NT2/D1 (cell line): ENCODE measurements around the gene LAMB1.

Source experiments
- DNase-seq: peaks from one replicate; pipeline ENCODE4 v3.0.0-alpha.2; 2011; ENCODE audit warnings: low read depth, low spot score
- H3K27me3 ChIP-seq: 2 replicates; pipeline ENCODE4 v1.6.0; 2011; ENCODE audit warnings: mild to moderate bottlenecking; ENCODE audit not compliant: insufficient read length, insufficient read depth
- H3K36me3 ChIP-seq: 2 replicates; pipeline ENCODE4 v1.6.1; 2011; ENCODE audit warnings: mild to moderate bottlenecking, low read length, mixed read lengths; ENCODE audit not compliant: insufficient read depth, insufficient read length
- H3K4me1 ChIP-seq: 2 replicates; pipeline ENCODE4 v1.5.1; 2011; ENCODE audit not compliant: insufficient read depth, insufficient read length
- H3K4me3 ChIP-seq: 2 replicates; pipeline ENCODE4 v1.5.1; 2011; ENCODE audit warnings: low read depth; ENCODE audit not compliant: insufficient read length
- H3K9ac ChIP-seq: 2 replicates; pipeline ENCODE4 v1.6.0; 2011; ENCODE audit warnings: low read depth; ENCODE audit not compliant: insufficient read length
- H3K9me3 ChIP-seq: 2 replicates; pipeline ENCODE4 v1.5.1; 2011; ENCODE audit warnings: mild to moderate bottlenecking, low read length; ENCODE audit not compliant: insufficient read depth
- SUZ12 ChIP-seq: IDR thresholded peaks from 2 replicates; pipeline ENCODE4 v1.6.1; 2011; ENCODE audit not compliant: insufficient read length, insufficient read depth; ENCODE audit errors: extremely low read depth
- YY1 ChIP-seq: IDR thresholded peaks from 2 replicates; pipeline ENCODE4 v1.6.1; 2011; ENCODE audit not compliant: insufficient read length, insufficient read depth
- ZNF274 ChIP-seq: IDR thresholded peaks from 2 replicates; pipeline ENCODE4 v1.6.1; 2011; ENCODE audit warnings: mild to moderate bottlenecking, low read depth, low read length

Gene LAMB1

GRCh38 chr7:107973861-107974260, 29.1 kb downstream of the LAMB1 start:
- Histone ChIP-seq H3K27me3 (no peaks in the 10 kb centered on the region), H3K9ac (no peak overlapping the region), H3K4me1 (no peaks in the 10 kb centered on the region), H3K36me3 (peaks cover 90% of the 10 kb centered on the region), H3K9me3 (no peaks in the 10 kb centered on the region), H3K4me3 (no peak overlapping the region)
- no peak for TF ChIP-seq ZNF274
- no peak for TF ChIP-seq YY1
- TF ChIP-seq SUZ12 = no peak
- no peak for DNase-seq

- Histone ChIP-seq H3K27me3 (no peaks in the 10 kb centered on the region), H3K9me3 (no peaks in the 10 kb centered on the region), H3K9ac (no peak overlapping the region), H3K4me1 (no peaks in the 10 kb centered on the region), H3K36me3 (peaks cover 86% of the 10 kb centered on the region), H3K4me3 (no peak overlapping the region)
- no peak for DNase-seq
- no peak for TF ChIP-seq YY1
- no peak for TF ChIP-seq ZNF274
- TF ChIP-seq SUZ12 = no peak
Observed at GRCh38 chr7:107972941-107973376, 30.0 kb downstream of the LAMB1 start.

DNA sequence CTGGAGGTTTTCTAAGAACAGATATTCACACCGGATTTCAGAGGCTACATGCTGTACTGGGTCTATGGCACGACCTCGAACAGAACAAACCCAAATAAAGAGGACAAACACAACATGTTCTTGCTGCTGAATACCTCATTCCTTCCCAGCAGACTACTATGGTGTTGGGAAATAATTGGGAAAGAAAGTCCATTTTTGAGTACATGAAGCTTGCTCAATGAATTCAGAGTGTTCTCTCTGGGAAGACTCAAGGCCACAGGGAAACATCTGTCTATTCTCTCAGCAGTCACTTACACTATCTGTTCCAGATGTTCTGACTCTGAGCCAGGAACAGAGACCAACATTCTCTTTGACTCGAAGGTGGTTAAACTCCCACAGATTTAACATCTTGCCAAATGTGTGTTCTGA, 30.9 kb downstream of the LAMB1 start:
- Histone ChIP-seq H3K36me3 (peaks cover 77% of the 10 kb centered on the region), H3K27me3 (no peaks in the 10 kb centered on the region), H3K9me3 (no peaks in the 10 kb centered on the region), H3K4me1 (no peaks in the 10 kb centered on the region), H3K4me3 (no peak overlapping the region), H3K9ac (no peak overlapping the region)
- TF ChIP-seq ZNF274 = no peak
- TF ChIP-seq SUZ12 = no peak
- no peak for TF ChIP-seq YY1
- no peak for DNase-seq

DNA sequence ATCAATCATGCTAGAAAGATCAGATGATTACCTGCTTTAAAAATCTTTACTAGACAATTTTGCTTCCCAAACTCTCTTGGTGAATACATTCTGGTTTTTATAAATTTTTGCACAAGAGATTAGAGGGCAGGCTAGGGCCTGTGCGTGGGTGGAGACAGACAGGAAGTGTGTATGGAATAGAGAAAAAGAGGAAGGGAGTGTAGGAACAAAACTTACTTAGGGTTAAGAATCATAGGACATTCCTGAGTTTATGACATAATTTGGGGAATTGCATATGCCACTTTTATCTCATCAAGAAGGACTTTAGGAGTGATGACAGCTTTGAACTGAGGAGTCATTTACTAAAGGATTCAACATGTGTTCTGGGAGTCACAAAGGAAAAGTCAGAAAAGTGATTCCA, 31.3 kb downstream of the LAMB1 start:
- Histone ChIP-seq H3K4me3 (no peak overlapping the region), H3K36me3 (peaks cover 72% of the 10 kb centered on the region), H3K27me3 (no peaks in the 10 kb centered on the region), H3K4me1 (no peaks in the 10 kb centered on the region), H3K9me3 (no peaks in the 10 kb centered on the region), H3K9ac (no peak overlapping the region)
- no peak for DNase-seq
- no peak for TF ChIP-seq YY1
- no peak for TF ChIP-seq ZNF274
- TF ChIP-seq SUZ12 = no peak

DNA sequence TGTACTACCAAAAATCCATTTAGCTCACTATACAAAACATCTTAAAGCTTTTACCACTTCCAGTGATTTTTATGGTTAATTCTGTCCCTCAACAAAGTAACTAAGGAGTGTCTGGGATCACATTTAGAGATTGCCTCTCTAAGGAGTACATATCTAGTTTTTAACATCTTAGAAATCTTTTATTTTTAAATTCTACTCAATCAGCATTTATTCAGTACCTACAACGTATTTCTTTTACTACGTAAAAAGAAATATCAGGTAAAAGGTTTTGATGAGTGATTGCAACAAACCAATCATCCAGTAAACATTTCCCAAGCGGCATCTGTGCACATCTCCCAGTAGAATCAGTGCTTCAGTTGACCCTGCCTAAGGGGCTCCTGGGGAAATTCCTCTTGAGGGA, 31.9 kb downstream of the LAMB1 start:
- H3K27me3 ChIP-seq = no peaks in the 10 kb centered on the region
- no peak overlapping the region for H3K4me3 ChIP-seq
- no peak overlapping the region for H3K9ac ChIP-seq
- H3K36me3 ChIP-seq = peaks cover 67% of the 10 kb centered on the region
- TF ChIP-seq SUZ12 (no peak), YY1 (no peak), ZNF274 (no peak)
- H3K9me3 ChIP-seq = no peaks in the 10 kb centered on the region
- no peak for DNase-seq
- H3K4me1 ChIP-seq = no peaks in the 10 kb centered on the region

GRCh38 chr7:107969856-107970255, 33.1 kb downstream of the LAMB1 start:
- Histone ChIP-seq H3K9me3 (no peaks in the 10 kb centered on the region), H3K4me1 (no peaks in the 10 kb centered on the region), H3K9ac (no peak overlapping the region), H3K36me3 (peaks cover 63% of the 10 kb centered on the region), H3K27me3 (no peaks in the 10 kb centered on the region), H3K4me3 (no peak overlapping the region)
- TF ChIP-seq ZNF274 (no peak), YY1 (no peak), SUZ12 (no peak)
- no peak for DNase-seq

DNA sequence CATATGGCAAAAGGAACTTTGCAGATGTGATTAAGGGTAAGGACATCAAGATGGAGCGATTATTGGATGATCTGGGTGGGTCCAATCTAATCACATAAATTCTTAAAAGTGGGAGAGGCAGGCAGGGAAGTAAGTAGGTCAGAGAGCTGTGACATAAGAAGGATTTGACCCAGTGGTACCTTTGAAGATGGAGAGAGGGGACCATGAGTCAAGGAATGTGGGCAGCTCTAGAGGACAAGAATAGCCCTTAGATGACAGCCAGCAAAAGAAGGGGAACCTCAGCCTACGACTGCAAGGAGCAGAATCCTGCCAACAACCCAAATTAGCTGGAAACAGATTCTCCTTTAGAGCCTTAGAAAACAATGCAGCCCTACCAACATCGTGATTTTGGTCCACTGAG, 34.5 kb downstream of the LAMB1 start:
- Histone ChIP-seq H3K36me3 (peaks cover 63% of the 10 kb centered on the region), H3K9ac (no peak overlapping the region), H3K4me1 (no peaks in the 10 kb centered on the region), H3K9me3 (no peaks in the 10 kb centered on the region), H3K27me3 (no peaks in the 10 kb centered on the region), H3K4me3 (no peak overlapping the region)
- TF ChIP-seq ZNF274 (no peak), YY1 (no peak), SUZ12 (no peak)
- DNase-seq = no peak

DNA sequence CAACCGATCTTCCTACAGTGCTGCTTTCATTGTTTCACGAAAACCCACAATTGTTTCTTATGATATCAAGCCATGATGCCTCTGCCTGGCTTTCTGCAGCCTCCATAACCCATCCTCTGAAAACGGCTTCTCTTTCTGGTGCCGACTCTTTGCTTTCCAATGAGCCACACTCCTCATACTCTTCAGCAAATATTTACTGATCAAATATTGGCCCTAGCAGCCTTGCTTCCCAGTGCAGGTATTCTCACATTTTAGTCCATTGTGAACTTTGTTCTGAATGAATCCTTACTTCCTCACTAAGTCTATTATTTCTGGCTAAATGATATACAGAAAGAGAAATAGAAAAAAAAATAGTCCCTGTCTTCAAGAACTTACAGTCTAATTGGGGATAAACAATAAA, 35.5 kb downstream of the LAMB1 start:
- H3K9ac ChIP-seq = no peak overlapping the region
- H3K9me3 ChIP-seq = no peaks in the 10 kb centered on the region
- DNase-seq = no peak
- no peaks in the 10 kb centered on the region for H3K27me3 ChIP-seq
- TF ChIP-seq SUZ12 (no peak), YY1 (no peak), ZNF274 (no peak)
- no peaks in the 10 kb centered on the region for H3K4me1 ChIP-seq
- H3K4me3 ChIP-seq = no peak overlapping the region
- peaks cover 61% of the 10 kb centered on the region for H3K36me3 ChIP-seq
